ENCODE results near the gene SEPTIN10. TPM values are rescaled to one million over a fixed set of nuclear protein-coding genes. Genes with fewer than 3 reads are reported as not detected.

Gene SEPTIN10
- total and polyA plus RNA-seq, 9 donors, result 48.9 to 93.8 (median 74.8) TPM

DNA sequence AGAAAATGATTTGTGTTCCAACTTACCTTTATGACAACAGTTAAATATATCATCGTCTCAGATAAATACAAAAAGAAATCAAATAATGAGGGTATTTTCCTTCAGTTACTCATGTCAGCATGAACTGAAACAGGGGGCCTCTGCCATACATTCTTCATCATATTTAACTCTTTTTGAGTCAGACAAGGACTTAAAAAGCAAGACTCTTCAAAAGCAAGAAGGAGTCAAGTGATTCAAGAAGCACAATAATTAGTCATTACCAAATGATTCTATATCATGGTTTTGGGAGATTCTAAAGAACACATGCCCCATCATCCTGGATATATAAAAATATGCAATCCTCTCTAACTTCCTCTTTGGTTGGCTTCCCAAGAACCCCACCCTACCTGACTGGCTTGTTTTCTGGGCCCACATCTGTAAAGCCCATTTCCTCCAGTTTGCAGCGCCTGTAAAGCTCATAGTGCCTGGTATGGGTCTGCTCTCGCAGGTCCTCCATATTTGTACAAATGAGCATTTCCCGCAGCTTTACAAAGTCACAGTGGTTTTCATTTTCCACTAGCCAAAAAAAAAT, 49.7 kb downstream of the SEPTIN10 start:
- no peaks in the 10 kb centered on the region for H3K4me1 ChIP-seq (ENCODE audit: insufficient read depth)
- intact Hi-C loops (cut with DNase I), result no loop called here
- no peaks in the 10 kb centered on the region for H3K27me3 ChIP-seq
- TF ChIP-seq EP300 (IDR thresholded peaks at IDR 0.05) (no peak), POLR2A (IDR thresholded peaks at IDR 0.05) (no peak)
- TF ChIP-seq, protein P1, sequence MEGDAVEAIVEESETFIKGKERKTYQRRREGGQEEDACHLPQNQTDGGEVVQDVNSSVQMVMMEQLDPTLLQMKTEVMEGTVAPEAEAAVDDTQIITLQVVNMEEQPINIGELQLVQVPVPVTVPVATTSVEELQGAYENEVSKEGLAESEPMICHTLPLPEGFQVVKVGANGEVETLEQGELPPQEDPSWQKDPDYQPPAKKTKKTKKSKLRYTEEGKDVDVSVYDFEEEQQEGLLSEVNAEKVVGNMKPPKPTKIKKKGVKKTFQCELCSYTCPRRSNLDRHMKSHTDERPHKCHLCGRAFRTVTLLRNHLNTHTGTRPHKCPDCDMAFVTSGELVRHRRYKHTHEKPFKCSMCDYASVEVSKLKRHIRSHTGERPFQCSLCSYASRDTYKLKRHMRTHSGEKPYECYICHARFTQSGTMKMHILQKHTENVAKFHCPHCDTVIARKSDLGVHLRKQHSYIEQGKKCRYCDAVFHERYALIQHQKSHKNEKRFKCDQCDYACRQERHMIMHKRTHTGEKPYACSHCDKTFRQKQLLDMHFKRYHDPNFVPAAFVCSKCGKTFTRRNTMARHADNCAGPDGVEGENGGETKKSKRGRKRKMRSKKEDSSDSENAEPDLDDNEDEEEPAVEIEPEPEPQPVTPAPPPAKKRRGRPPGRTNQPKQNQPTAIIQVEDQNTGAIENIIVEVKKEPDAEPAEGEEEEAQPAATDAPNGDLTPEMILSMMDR (IDR thresholded peaks at IDR 0.05), result no peak
- no peak overlapping the region for H3K4me3 ChIP-seq
- H3K36me3 ChIP-seq, result no peaks in the 10 kb centered on the region
- H3K27ac ChIP-seq, result no peak overlapping the region
- no peak for DNase-seq
- no peaks in the 10 kb centered on the region for H3K9me3 ChIP-seq
- WGBS, 3 donors, result 94 to 96% (median 95%) methylated on average over 4 of the region's 4 CpGs

DNA sequence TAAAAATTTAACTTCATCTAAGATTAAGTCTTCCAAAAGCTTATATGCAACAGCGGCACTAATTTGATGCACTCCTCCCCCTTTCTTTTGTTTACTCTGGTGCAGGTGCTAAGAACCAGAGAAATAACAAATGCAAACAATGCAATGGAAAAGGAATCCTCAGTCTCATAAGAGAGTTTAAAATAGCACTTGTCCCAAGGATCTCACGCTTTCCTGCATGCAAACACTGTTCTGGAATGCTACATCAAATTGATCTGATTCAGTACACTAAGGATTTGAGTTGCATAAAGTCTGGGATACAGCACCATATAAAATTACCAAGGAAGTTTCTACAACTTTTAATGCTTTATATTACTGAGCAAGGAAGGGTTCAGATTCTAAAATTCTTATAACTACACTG, 50.5 kb downstream of the SEPTIN10 start:
- TF ChIP-seq EP300 (IDR thresholded peaks at IDR 0.05), result no peak
- TF ChIP-seq, protein P1 (IDR thresholded peaks at IDR 0.05), result no peak
- no peak for TF ChIP-seq POLR2A (IDR thresholded peaks at IDR 0.05)
- Histone ChIP-seq H3K9me3 (no peaks in the 10 kb centered on the region), H3K4me3 (no peak overlapping the region), H3K4me1 (ENCODE audit: insufficient read depth) (no peaks in the 10 kb centered on the region), H3K27me3 (no peaks in the 10 kb centered on the region), H3K36me3 (no peaks in the 10 kb centered on the region), H3K27ac (no peak overlapping the region)
- no peak for DNase-seq
- intact Hi-C loops (cut with DNase I), result no loop called here
- WGBS, 3 donors, result 71 to 97% (median 71%) methylated on average over 2 of the region's 2 CpGs

DNA sequence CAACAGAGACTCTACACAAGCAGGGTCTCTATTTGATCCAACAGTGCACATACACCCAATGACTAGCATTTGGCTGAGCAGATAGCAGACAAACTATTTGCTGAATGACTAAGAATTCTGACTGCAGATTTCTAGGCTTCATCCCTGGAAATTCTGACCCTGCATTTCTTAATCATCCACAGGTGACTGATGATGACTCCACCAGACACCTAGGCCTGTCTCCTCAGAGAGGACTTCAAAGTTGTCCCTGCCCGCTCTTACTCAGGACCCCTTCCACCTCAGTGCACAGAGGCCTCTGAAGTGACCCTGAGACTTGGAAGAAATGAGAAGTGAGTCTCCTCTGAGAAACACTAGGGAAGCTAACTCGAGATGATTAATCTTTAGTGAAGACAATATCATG, 51.3 kb downstream of the SEPTIN10 start:
- DNase-seq, result no peak
- Histone ChIP-seq H3K9me3 (no peaks in the 10 kb centered on the region), H3K27me3 (no peaks in the 10 kb centered on the region), H3K4me1 (ENCODE audit: insufficient read depth) (no peaks in the 10 kb centered on the region), H3K4me3 (no peak overlapping the region), H3K27ac (no peak overlapping the region), H3K36me3 (no peaks in the 10 kb centered on the region)
- TF ChIP-seq, protein P1 (IDR thresholded peaks at IDR 0.05), result no peak
- no peak for TF ChIP-seq POLR2A (IDR thresholded peaks at IDR 0.05)
- intact Hi-C loops (cut with DNase I), result no loop called here
- 97 to 100% (median 98%) methylated on average over 2 of the region's 2 CpGs for WGBS, 3 donors

DNA sequence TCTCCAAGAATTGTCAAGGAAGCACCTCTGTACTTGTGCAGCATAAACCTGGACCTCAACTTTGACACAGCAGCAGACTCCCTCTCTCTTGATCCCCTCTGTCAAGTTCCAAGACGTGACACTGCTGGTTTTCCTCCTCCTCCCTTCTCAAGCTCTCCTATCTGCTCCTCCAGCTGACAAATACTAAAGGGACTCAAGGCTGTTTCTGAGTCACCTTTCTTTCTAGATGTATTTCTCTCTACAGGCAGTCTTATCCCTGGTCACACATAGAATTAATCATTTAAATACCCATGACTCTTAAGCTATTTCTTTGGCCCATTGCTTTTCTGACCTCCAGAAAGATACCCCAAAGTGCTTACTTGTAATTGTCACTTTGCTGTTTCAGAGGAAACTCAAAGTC, 53.5 kb downstream of the SEPTIN10 start:
- DNase-seq, result no peak
- no peak overlapping the region for H3K4me3 ChIP-seq
- no peak overlapping the region for H3K27ac ChIP-seq
- no peak for TF ChIP-seq POLR2A (IDR thresholded peaks at IDR 0.05)
- no peak for TF ChIP-seq EP300 (IDR thresholded peaks at IDR 0.05)
- TF ChIP-seq, protein P1 (IDR thresholded peaks at IDR 0.05), result no peak
- no peaks in the 10 kb centered on the region for H3K36me3 ChIP-seq
- no peaks in the 10 kb centered on the region for H3K9me3 ChIP-seq
- intact Hi-C loops (cut with DNase I), result no loop called here
- H3K27me3 ChIP-seq, result no peaks in the 10 kb centered on the region
- H3K4me1 ChIP-seq (ENCODE audit: insufficient read depth), result no peaks in the 10 kb centered on the region
- 81 to 100% (median 85%) methylated on average over 1 of the region's 1 CpG for WGBS, 3 donors

All from ovary (tissue), 9 donors.